COR-L47 (cell line): ENCODE data around the gene GRIK4.

Experiments
- DNase-seq: peaks from one replicate; lab custom pipeline; 2025; lab: John Stamatoyannopoulos, UW

GRIK4 gene

GRCh38 chr11:120510406-120511115 lies 987 bp upstream of the GRIK4 start:
- no peak for DNase-seq

DNA sequence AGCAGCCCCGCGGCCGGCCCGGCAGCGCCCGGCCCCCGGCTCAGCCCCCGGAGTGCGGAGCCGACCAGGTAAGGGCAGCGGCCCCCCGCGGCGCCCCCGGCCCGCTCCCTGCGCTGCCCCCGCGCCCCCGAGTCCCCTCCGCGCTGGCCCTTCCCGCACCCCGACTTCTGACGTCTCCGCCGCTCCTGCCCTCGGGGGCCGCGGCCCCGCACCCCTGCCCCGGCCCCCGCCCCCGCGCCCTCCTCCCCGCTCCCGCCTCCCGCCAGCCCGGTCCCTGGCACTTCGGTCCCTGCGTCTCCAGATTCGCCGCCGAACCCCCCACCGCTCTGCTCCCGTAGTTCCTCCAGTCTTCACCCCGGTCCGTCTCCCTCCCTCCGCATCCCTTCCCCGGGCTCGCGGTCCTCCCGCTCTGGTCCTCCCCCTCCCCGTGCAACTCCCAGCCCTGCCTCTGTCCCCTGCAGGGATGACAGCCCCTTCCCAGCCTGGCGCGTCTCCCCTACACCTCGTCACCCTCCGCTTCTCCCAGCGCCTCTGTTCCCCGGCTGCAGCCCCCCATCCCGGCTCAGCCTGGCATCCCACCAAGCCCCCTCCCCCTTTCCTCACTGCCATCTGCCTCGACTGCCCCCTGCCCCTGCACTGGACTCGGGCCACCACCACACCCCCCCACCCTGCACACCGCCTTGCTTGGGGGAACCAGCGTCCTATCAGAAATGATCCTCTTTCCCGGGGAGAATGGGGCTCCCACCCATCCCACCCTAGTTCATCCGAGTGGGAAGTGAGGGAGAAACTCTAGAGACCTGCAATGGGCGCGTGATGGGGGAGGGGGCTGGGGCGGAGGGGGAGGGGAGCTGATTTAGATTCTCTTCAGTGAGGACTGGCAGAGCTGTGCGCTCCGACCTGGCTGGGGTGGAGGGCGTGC lies 531 bp downstream of the GRIK4 start:
- DNase-seq: no peak

DNA sequence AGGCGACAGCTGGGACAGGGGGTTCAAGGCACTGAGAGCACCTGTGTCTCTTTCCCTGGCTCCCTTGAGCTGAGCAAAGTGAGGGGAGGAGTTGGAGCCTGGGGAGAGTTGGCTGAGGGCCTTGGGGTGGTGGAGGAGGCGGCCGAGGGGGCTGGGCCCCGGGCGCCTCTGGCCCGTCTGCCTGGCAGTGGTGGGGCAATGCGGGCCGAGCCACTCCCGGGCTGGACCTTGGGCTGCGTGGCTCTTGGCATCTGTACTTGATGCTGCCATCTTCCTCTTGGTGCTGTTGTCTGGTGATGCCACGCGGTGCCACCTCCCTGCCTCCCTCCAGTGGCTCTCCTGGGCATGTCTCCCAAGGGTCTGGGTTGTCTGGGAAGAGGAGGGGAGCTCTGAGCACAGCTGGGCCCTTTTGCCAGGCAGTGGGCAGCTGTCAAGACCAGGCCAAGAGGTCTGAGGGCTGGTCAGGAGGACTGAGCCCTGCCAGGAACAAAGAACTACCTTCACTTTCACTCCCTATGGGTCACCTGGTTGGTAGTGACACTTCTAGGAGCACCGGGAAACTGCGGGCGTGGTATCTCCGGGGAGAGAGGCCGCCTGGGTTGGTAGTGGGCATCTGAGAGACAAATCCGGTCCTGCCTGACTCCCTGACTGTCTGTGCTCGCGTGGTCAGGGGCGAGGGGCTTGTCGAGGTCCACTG lies 1.3 kb downstream of the GRIK4 start:
- no peak for DNase-seq

DNA sequence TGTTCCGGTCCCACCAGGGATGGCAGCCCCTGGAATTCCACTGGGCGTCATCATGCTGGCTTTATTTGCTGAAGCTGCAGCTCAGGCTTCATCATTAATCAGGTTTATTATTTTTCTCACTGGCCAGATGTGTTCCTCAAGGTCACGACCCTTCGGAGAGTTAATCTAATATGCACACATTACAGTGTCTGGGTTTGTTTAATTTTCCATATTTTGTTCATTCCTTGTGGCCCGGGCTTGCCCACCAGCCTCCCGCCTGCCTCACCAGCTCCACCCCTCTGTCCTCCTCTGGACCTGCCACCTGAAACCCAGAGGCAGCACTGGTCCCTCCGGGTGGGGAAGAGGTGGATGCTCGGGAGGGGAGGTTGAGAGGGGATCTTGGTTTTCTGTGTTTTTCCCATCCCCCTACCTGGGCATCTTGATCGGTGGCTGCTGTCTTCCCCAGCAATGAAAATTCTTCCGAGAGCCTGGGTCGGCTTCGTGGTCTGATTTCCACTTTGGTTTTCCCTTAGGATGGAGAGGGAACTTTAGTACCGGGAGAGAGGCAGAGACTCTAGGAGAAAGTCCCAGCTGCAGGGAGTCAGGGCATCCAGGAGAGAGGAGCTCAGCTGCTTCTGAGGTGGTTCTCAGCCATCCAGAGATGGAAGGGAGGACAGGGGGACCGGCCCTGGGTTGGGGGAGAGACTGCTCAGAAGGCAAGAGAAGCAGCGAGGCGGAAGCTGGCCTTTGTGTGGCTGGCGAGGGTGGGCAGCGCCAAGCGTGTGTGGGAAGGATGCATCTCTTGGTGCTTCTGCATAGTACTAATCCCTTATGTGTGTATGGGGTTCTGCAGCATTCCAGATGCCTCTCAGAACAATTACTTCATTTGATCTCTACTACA lies 2.1 kb downstream of the GRIK4 start:
- DNase-seq: no peak

DNA sequence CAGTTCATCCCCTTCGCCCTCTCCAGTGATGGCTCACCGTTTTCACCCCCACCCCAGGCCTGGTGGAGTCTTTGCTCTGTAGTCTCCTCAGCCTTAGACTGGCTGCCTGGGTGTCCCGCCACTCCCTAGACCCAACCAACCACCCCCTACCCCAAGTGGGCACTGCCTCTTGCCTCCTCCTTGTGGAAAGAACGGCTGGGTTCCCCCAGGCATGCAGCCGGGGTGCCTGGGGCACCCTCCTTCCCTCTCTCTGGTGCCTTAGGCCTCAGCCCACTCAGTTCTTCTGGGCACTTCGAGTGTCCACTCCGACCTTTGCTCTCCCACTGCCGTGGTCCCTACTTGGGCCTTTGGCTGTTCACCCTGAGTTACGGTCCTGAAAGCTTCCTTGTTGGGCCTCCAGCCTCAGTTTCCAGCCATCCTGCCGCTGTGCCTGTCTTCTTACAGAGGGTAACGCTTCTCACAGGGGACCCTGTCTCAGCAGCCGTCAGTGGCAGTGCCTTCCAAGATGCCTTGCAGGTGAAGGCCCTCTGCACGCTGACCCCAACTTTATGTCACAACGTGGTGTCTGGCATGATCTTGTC lies 3.1 kb downstream of the GRIK4 start:
- DNase-seq: no peak

- no peak for DNase-seq
Observed at GRCh38 chr11:120515186-120515723, 3.7 kb downstream of the GRIK4 start.

DNA sequence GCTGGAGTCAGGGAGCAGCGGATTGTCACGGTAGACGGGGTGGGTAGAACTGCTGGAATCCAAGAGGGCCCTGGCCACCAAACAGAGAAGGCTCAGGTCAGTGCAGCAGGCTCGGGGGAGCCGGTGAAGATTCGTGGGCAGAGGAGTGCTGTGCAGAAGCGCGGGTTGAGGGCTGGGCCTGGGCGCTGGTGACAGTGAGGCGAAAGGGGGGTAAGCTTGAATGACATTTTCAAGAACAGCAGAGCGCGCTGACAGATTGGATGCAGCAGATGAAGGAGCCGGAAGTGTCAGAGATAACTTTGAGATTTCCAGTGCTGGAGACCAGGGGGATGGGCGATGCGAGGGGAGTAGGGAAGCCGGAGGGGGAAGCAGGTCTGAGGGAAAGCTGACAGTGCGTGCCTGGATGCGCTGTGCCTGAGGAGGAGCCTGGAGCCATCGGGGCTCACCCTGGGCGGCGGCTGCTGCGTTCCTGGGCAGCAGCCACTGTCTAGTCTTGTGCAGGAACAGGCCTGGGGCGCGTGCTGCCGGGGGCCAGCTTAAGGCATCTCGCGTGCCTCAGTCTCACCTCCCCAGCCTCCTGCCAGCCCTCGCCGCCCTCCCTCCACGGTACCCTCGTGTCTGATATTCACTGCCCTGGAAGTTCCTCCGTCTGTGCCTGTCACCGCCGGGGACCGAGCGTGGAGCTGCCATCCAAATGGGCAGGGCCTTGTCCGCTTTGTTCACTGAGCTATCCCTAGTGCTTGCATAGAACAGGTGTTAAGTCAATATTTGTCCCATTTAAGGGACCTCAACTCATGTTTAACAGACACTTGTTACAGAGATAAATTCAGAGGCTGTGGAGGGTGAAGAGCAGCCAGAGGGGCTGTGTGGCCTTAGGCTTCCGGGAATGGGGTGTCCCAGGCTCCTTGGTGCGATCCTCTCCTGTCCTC lies 5.2 kb downstream of the GRIK4 start:
- DNase-seq: no peak

DNA sequence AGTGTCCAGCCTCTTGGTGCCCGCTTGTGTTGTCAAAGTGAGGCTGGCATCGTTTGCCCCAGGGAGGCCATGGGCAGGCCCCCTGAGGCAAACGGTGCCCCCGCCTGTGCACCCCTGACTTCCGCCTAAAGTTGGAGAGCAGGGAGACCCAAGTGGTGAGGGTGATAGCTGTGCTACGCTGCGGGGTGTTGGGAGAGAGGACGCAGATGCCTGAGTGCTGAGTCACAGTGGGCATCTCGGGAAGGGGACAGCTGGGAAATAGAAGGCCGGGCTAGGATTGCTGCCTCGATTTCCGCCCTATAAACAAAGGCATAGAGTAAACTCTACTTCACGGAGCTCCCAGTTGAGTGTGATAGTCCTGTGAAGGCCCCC lies 5.8 kb downstream of the GRIK4 start:
- no peak for DNase-seq

- DNase-seq: no peak
Observed at GRCh38 chr11:120517801-120518291, 6.3 kb downstream of the GRIK4 start.

DNA sequence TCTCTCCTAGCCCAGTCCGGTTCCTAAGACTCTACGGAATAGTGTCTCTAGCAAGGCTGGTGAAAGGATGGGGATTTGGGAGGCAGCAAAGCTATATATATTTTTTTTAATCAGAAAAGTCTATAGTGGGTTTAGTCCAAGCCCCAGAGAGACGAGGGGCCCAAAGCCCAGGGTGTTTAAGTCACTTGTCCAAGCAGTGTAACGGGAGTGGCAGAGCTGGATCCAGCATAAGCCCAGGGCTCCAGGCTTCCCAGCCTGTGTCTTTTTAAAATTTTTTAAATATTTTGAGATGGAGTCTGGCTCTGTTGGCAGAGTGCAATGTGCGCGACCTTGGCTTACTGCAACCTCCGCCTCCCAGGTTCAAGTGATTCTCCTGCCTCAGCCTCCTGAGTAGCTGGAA lies 6.8 kb downstream of the GRIK4 start:
- no peak for DNase-seq

DNA sequence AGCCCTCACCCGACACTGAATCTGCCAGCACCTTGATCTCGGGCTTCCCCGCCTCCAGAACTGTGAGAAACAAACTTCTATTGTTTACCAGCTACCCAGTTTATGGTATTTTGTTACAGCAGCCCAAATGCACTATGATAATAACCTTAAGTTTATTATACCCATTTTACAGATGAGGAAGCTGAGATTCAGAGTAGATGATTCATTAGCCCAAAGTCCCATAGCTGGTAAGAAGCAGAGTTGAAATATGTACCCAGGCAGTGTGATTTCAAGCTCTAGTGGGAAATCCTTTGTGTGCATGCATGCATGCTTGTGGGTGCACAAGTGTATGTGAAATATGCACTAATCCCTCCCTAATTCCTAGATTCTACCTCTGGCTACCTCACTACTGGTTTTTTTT lies 7.9 kb downstream of the GRIK4 start:
- no peak for DNase-seq

GRCh38 chr11:120520091-120520822 lies 8.7 kb downstream of the GRIK4 start:
- no peak for DNase-seq

DNA sequence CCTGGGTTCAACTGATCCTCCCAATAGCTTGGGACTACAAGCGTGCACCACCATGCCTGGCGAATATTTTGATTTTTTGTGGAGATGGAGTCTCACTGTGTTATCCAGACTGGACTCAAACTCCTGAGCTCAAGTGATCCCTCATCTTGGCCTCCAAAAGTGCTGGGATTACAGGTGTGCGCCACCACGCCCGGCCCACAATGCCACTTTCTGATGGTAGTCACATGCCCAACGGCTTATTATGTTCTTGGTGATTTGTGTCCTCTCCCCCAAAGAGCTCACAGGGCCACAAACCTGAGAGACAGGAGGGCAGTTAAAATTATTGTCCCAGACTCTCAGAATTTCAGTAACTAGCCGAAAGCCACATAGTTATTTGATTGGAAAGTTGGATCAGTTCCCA lies 9.6 kb downstream of the GRIK4 start:
- DNase-seq: no peak

- DNase-seq: no peak
Observed at GRCh38 chr11:120522021-120522420, 10.5 kb downstream of the GRIK4 start.

DNA sequence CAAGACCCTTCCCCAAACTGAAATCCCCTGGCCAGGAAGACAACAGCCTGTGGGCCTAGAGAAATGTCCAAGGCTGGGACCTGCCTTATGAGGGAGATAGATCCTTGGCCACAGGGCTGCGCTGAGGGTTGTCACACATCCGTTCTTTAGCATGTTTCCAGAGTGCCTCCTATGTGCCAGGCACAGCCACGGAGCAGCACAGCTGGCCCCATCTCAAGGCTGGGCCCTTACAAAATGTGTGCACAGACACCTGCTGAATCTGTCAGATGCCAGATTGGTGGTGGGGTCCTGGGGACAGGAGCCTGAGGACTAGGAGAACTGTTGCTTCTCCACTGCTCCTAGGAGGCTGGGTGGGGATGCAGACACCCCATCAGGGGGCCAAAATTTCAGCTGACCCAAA lies 11.2 kb downstream of the GRIK4 start:
- DNase-seq: no peak

DNA sequence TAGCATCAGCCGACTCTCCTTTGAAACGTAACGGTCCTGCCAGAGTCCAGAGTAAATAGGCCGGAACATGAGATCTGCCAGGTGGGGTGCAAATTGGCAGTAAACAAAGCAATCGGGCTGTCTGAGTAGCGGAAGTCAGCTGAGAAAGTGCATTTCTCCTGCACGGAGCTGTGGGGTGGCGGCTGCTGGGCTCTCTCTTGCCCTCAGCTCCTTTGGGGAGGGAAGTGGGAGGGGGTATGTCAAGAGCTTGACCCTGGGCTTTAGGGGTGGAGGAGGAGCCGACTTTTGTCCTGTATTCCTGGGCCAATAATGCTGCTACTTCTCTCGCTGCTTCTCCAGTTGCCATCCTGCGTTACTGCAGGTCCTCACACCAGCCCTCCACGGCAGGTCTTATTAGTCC lies 11.6 kb downstream of the GRIK4 start:
- DNase-seq: peak; percentile 39

DNA sequence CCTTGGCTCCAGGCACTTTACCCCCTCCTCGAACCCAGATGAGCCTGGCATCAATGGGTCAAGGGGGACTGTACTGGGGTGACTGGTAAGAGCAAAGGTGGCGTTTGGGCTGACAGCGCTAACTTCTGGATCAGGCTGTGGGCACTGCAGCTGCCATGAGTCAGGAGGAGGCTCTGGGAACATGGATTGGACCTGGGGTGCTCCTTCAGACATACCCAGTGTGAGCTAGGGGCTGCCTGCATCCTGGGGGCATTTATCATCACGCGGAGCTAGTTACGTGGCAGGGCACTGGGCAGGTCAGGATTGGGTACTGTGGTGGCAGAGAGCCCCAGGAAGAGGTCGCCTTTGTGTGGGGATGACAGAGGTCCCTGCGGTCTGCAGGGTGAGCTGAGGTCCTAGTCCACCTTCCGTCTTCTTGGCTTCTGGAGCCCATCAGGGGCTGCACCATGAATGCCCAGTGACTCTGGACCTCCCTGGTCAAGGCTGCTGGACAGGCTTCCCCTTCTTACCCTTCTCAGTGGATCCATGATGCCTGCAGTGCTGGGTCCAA lies 13.1 kb downstream of the GRIK4 start:
- DNase-seq: no peak

DNA sequence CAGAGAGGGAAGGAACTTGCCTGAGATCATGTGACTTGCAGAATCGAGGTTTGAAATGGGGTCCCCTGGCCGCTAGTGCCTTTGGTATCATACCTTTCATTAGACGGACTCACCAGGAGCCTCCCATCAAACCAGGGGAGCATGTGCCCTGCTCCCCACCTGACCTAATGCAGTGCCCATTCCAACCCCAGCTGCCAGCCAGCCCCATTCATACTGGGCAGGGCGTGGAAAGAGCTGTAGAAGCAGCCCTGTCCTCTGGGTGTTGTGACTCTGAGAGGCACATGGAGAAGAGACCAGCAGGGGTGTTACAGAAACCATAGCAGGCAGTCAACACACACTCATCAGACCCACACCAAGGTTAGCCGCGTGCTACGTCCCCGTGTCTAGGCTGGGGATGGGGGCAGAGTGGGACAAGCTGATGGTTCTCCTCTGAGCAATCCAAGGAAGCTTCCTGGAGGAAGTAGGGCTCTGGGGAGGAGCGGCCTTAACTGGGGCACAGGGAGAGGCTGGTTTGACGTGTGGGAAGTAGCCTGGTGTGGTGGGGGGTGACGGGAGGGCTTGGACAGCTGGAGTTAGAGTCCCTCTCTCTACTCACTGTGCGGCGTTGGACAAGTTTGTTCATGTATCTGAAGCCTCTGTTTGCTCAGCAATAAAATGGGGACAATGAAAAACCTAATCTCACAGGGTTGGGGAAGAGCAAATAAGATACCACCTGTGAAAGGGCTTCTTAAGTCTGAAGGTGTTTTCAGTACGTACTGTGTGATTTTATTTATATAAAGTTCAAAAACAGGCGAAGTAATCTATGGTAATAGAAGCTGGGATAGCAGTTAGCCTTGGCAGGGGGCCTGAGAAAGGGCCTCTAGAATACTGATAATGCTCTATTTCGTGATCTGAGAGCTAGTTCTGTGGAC lies 14.0 kb downstream of the GRIK4 start:
- DNase-seq: no peak
